OCI-LY3 (cell line): Measurements from ENCODE around the gene KREMEN1.

Experiments used
- H2AFZ ChIP-seq: fragments of 200-600, 300-600 bp; shearing (Covaris generic); 2 replicates; pipeline ENCODE4 v1.6.0; 2014; ENCODE audit warnings: antibody characterized with exemption, low read depth, low read length
- H3K27ac ChIP-seq: fragments of 200-600, 300-600 bp; sonication (generic); 2 replicates; pipeline ENCODE4 v1.5.1; 2014; ENCODE audit warnings: mild to moderate bottlenecking, low read length, moderate library complexity, mixed read lengths
- H3K27me3 ChIP-seq: fragments of 200-600, 300-600 bp; sonication (generic); 2 replicates; pipeline ENCODE4 v1.6.1; 2014; ENCODE audit warnings: low read depth, low read length, mixed read lengths
- H3K36me3 ChIP-seq: fragments of 200-600, 300-600 bp; sonication (generic); replicated peaks from 2 replicates; pipeline ENCODE3; 2014; ENCODE audit warnings: low read depth, low read length, mixed read lengths
- H3K4me1 ChIP-seq: fragments of 300-600, 200-600 bp; sonication (generic); 2 replicates; pipeline ENCODE4 v1.6.1; 2014; ENCODE audit warnings: low read length, mixed read lengths
- H3K4me2 ChIP-seq: fragments of 200-600, 300-600 bp; sonication (generic); 2 replicates; pipeline ENCODE4 v1.6.1; 2014; ENCODE audit warnings: low read length, mixed read lengths
- H3K4me3 ChIP-seq: fragments of 300-600, 200-600 bp; sonication (generic); 2 replicates; pipeline ENCODE4 v1.5.1; 2014; ENCODE audit warnings: antibody characterized with exemption, mild to moderate bottlenecking, low read length, moderate library complexity
- H3K79me2 ChIP-seq: fragments of 300-600, 200-600 bp; shearing (Covaris generic); 2 replicates; pipeline ENCODE4 v1.6.1; 2014; ENCODE audit warnings: mild to moderate bottlenecking, low read length, mixed read lengths
- H3K9ac ChIP-seq: fragments of 300-600, 200-600 bp; shearing (Covaris generic); 2 replicates; pipeline ENCODE4 v1.6.0; 2014; ENCODE audit warnings: mild to moderate bottlenecking, low read length, moderate library complexity
- H3K9me3 ChIP-seq: fragments of 200-600, 300-600 bp; shearing (Covaris generic); 2 replicates; pipeline ENCODE4 v1.6.1; 2014; ENCODE audit warnings: low read length, mixed read lengths; ENCODE audit not compliant: insufficient read depth
- H4K20me1 ChIP-seq: fragments of 200-600, 300-600 bp; sonication (generic); 2 replicates; pipeline ENCODE4 v1.6.1; 2016; ENCODE audit warnings: low read length, mixed read lengths; ENCODE audit not compliant: insufficient read depth
- EZH2phosphoT487 ChIP-seq: fragments of 200-600 bp; shearing (Covaris generic); IDR thresholded peaks from 2 replicates; pipeline ENCODE4 v1.6.1; 2018; ENCODE audit warnings: antibody characterized with exemption, mixed run types, low read depth
- TF ChIP-seq, protein P1 (sequence below): fragments of 200-600, 300-600 bp; sonication (generic); IDR thresholded peaks from 2 replicates; pipeline ENCODE4 v1.5.1; 2014; ENCODE audit warnings: antibody characterized with exemption, low read length, low read depth

KREMEN1 gene

DNA sequence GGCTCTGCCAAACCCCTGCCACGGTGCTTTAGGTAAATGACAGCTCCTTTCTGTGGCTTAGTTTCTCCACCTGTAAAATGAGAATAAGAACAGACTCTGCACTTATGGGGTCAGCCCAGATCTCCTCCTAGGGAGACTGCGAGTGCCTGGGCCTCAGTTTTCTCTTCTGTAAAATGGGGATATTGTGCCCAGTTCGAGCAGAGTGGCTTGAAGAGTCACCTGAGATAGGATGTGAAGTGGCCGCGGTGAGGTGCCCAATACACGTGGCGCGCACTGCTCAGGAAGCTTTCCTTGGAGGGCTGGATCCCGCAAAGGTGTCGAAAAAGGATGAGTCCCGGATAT, 132.4 kb downstream of the KREMEN1 start:
- no peak overlapping the region for H3K27ac ChIP-seq
- H3K4me2 ChIP-seq: no peak overlapping the region
- no peak overlapping the region for H3K9ac ChIP-seq
- TF ChIP-seq EZH2phosphoT487: no peak
- TF ChIP-seq, protein P1, sequence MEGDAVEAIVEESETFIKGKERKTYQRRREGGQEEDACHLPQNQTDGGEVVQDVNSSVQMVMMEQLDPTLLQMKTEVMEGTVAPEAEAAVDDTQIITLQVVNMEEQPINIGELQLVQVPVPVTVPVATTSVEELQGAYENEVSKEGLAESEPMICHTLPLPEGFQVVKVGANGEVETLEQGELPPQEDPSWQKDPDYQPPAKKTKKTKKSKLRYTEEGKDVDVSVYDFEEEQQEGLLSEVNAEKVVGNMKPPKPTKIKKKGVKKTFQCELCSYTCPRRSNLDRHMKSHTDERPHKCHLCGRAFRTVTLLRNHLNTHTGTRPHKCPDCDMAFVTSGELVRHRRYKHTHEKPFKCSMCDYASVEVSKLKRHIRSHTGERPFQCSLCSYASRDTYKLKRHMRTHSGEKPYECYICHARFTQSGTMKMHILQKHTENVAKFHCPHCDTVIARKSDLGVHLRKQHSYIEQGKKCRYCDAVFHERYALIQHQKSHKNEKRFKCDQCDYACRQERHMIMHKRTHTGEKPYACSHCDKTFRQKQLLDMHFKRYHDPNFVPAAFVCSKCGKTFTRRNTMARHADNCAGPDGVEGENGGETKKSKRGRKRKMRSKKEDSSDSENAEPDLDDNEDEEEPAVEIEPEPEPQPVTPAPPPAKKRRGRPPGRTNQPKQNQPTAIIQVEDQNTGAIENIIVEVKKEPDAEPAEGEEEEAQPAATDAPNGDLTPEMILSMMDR: no peak
- peaks cover 13% of the 10 kb centered on the region for H3K4me1 ChIP-seq
- H2AFZ ChIP-seq: no peak overlapping the region
- H3K27me3 ChIP-seq: peaks cover 69% of the 10 kb centered on the region
- H4K20me1 ChIP-seq: no peaks in the 10 kb centered on the region
- no peak overlapping the region for H3K4me3 ChIP-seq
- H3K36me3 ChIP-seq: no peaks in the 10 kb centered on the region
- no peaks in the 10 kb centered on the region for H3K79me2 ChIP-seq
- H3K9me3 ChIP-seq: no peaks in the 10 kb centered on the region

DNA sequence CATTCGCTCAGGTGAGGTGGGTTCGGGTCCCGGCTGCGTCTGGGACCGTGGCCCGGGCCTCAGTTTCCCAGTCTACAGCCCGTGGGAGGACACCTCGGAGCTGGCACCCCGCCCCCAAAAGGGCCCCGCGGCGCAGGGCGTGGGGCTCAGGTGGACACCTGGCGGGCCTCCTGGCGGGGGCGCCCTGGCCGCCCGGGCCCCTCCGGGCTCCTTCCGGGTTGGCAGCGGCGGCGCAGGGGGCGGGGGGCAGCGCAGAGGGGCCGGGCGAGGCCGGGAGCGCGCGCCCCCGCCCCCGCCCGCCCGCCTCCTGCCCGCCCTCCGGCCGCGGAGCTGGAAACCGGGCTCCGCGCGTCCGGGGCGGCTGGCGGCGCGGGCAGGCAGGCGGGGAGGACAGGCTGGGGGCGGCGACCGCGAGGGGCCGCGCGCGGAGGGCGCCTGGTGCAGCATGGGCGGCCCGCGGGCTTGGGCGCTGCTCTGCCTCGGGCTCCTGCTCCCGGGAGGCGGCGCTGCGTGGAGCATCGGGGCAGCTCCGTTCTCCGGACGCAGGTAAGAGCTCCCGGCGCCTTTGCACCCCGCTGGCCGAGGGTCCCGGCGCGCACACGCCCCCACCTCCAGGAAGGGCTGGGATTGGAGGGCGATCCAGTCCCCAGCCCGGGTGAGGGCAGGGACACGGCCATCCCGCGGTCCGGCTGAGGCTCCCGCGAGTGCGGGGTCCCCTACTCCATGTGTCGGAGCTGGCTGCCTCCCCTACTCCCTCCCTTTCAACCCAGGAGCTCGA, 132.9 kb downstream of the KREMEN1 start, which contains the start of gene EMID1:
Gene EMID1 (plus strand): TSS at position 303 of the 778 bp plus-strand sequence. CDS start 143 bp downstream, at position 446.
- Histone ChIP-seq H3K27ac (no peak within 1 kb of the TSS), H3K27me3 (peaks cover 66% of the 10 kb centered on the region), H3K4me3 (no peak within 1 kb of the TSS), H3K79me2 (no peaks in the 10 kb centered on the region), H4K20me1 (no peaks in the 10 kb centered on the region), H2AFZ (no peak within 1 kb of the TSS), H3K4me2 (no peak within 1 kb of the TSS), H3K9ac (no peak within 1 kb of the TSS), H3K9me3 (no peaks in the 10 kb centered on the region), H3K36me3 (no peaks in the 10 kb centered on the region), H3K4me1 (peaks cover 13% of the 10 kb centered on the region)
- no peak for TF ChIP-seq EZH2phosphoT487
- TF ChIP-seq, protein P1: no peak

DNA sequence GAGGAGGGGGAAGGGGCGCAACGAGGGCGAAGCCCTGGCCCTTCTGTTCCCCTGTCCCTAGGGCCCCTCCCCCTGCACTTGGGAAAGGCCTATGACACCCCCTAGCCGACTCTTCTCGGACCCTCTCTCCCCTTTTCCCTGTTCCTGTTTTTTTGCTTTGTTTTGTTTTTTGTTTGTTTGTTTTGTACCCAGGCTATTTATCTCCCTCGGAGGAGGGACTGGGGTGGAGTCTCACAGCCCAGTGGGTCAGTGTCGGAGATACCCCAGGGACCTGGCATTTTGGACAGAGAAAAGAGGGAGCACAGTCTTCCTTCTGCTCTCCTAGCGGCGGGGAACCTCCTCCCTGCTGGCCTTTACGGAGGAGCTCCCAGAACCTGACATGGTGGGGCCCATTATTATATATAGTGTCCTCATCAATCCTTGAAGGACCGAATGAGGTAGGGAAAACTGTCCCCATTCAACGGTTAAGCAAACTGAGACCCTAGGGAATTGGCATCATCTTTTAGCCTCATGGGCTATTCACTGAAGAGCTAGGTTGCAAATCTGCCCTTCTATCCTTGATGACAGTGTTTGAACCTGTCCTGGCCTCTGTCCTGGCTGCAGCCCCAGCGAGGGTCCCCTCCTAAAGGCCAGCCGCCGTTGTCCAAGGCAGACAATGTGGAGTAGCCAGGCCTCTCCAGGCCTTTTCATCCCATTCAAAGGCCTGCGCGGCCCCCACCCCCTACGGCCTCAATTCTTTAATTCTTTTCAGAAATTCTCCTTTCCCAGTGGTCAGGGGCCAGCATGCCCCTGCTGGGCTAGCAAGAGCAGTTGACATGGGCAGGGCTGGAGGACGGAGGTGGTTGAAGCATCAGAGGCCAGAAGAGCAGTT, 133.8 kb downstream of the KREMEN1 start:
- Histone ChIP-seq H3K27ac (no peak overlapping the region), H3K36me3 (no peaks in the 10 kb centered on the region), H2AFZ (no peak overlapping the region), H4K20me1 (no peaks in the 10 kb centered on the region), H3K9me3 (no peaks in the 10 kb centered on the region), H3K4me2 (no peak overlapping the region), H3K4me3 (no peak overlapping the region), H3K9ac (no peak overlapping the region), H3K27me3 (peaks cover 67% of the 10 kb centered on the region), H3K4me1 (peaks cover 13% of the 10 kb centered on the region), H3K79me2 (no peaks in the 10 kb centered on the region)
- no peak for TF ChIP-seq EZH2phosphoT487
- TF ChIP-seq, protein P1: no peak

DNA sequence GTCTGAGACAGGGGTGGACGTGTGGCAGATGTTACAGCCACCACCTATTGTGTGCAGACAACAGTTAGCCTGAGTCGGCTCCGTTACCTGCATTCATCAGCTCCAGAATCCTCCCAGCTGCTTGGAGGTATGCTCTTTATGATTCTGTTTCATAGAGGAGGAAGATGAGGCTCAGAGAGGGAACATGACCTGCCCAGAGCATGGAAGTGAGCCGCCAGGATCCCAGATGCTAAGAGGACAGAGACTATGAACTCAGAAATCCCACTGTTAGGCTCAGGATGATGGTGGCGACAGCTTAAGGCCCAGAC, 134.4 kb downstream of the KREMEN1 start:
- H3K4me2 ChIP-seq: no peak overlapping the region
- H3K27me3 ChIP-seq: peaks cover 63% of the 10 kb centered on the region
- no peak overlapping the region for H3K27ac ChIP-seq
- H3K4me1 ChIP-seq: peaks cover 12% of the 10 kb centered on the region
- no peak overlapping the region for H3K4me3 ChIP-seq
- H3K9me3 ChIP-seq: no peaks in the 10 kb centered on the region
- no peaks in the 10 kb centered on the region for H3K36me3 ChIP-seq
- no peaks in the 10 kb centered on the region for H4K20me1 ChIP-seq
- H3K9ac ChIP-seq: no peak overlapping the region
- H3K79me2 ChIP-seq: no peaks in the 10 kb centered on the region
- TF ChIP-seq, protein P1: no peak
- no peak for TF ChIP-seq EZH2phosphoT487
- H2AFZ ChIP-seq: no peak overlapping the region
